GM23248 (cell line): ENCODE data around the gene CEBPA. TPM values are rescaled to one million over a fixed set of nuclear protein-coding genes. Genes with fewer than 3 reads are reported as not detected.

ENCODE experiments used
- DNase-seq: peaks from one replicate; pipeline ENCODE4 v3.0.0-alpha.2; 2015
- H2AFZ ChIP-seq: fragments of 200-600 bp; sonication (generic); 2 replicates; pipeline ENCODE4 v1.6.1; 2016; ENCODE audit warnings: antibody characterized with exemption
- H3F3A ChIP-seq: fragments of 200-600 bp; sonication (generic); 2 replicates; pipeline ENCODE4 v1.6.1; 2016; ENCODE audit warnings: mild to moderate bottlenecking, antibody characterized with exemption, mixed run types; ENCODE audit not compliant: insufficient read depth
- H3K27ac ChIP-seq: fragments of 200-600 bp; sonication (generic); 2 replicates; pipeline ENCODE4 v1.5.1; 2016; ENCODE audit warnings: mild to moderate bottlenecking
- H3K27me3 ChIP-seq: fragments of 200-600 bp; sonication (generic); replicated peaks from 2 replicates; pipeline ENCODE4 v1.6.1; 2016; ENCODE audit warnings: mild to moderate bottlenecking; ENCODE audit not compliant: insufficient read depth
- H3K36me3 ChIP-seq: fragments of 200-600 bp; sonication (generic); 2 replicates; pipeline ENCODE4 v1.6.1; 2016; ENCODE audit warnings: low read depth, mild to moderate bottlenecking
- H3K4me1 ChIP-seq: fragments of 200-600 bp; sonication (generic); 2 replicates; pipeline ENCODE4 v1.6.1; 2016; ENCODE audit warnings: mild to moderate bottlenecking; ENCODE audit not compliant: insufficient read depth
- H3K4me2 ChIP-seq: fragments of 200-600 bp; sonication (generic); one replicate; pipeline ENCODE4 v1.6.1; 2016; ENCODE audit warnings: mild to moderate bottlenecking; ENCODE audit not compliant: unreplicated experiment
- H3K4me3 ChIP-seq: fragments of 200-600 bp; sonication (generic); 2 replicates; pipeline ENCODE4 v1.5.1; 2016; ENCODE audit warnings: mild to moderate bottlenecking
- H3K79me2 ChIP-seq: fragments of 200-600 bp; sonication (generic); 2 replicates; pipeline ENCODE4 v1.6.1; 2016; ENCODE audit warnings: mild to moderate bottlenecking; ENCODE audit not compliant: insufficient read depth
- H3K9ac ChIP-seq: fragments of 200-600 bp; sonication (generic); 2 replicates; pipeline ENCODE4 v1.6.1; 2016; ENCODE audit warnings: mild to moderate bottlenecking
- H3K9me2 ChIP-seq: fragments of 200-600 bp; sonication (generic); 2 replicates; pipeline ENCODE4 v1.6.1; 2016; ENCODE audit warnings: mixed run types, mild to moderate bottlenecking, moderate library complexity; ENCODE audit not compliant: insufficient read depth
- H3K9me3 ChIP-seq: fragments of 200-600 bp; sonication (generic); one replicate; pipeline ENCODE4 v1.6.1; 2017; ENCODE audit warnings: low read depth
- H4K20me1 ChIP-seq: fragments of 200-600 bp; sonication (generic); 2 replicates; pipeline ENCODE4 v1.6.0; 2016; ENCODE audit not compliant: insufficient read depth
- EZH2 ChIP-seq: fragments of 200-600 bp; sonication (generic); IDR thresholded peaks from 2 replicates; pipeline ENCODE4 v1.6.1; 2018; ENCODE audit warnings: antibody characterized with exemption, mild to moderate bottlenecking; ENCODE audit not compliant: insufficient read depth, poor library complexity, severe bottlenecking
- EZH2phosphoT487 ChIP-seq: fragments of 200-600 bp; sonication (generic); IDR thresholded peaks from 2 replicates; pipeline ENCODE4 v1.6.1; 2018; ENCODE audit warnings: antibody characterized with exemption, moderate library complexity, mild to moderate bottlenecking, low read depth; ENCODE audit not compliant: insufficient read depth
- WGBS, 2 experiments: methylation state at CpG; one replicate each; pipeline ENCODE4 v1.1.6; 2015 to 2017; ENCODE audit warnings: low lambda C conversion rate in 2 of 2, low coverage in 1 of 2; ENCODE audit errors: missing lambda C conversion rate in 2 of 2; 5-methylcytosine and 5-hydroxymethylcytosine counted together
- in situ Hi-C: fragments of 300-500 bp; cut with MboI; formaldehyde crosslinking; loops from 2 replicates; pipeline ENCODE4 v1.15.0; 2020
- polyA plus RNA-seq: library from polyadenylated mRNA; unstranded; fragments of >200 nt; fragmentation: Nextera tagmentation; extraction: Ambion mirVana; gene quantifications from 2 replicates; pipeline ENCODE4 v1.2.1, GENCODE V29; 2016
- total RNA-seq: library from RNA; depleted of rRNA; stranded (reverse); fragments of >200 nt; shearing (Covaris generic); gene quantifications from 2 replicates; pipeline ENCODE4 v1.2.3, GENCODE V29; 2014

The CEBPA gene
- total and polyA plus RNA-seq, 2 experiments from 2014 or later: 0.22 TPM; not detected in 1

DNA sequence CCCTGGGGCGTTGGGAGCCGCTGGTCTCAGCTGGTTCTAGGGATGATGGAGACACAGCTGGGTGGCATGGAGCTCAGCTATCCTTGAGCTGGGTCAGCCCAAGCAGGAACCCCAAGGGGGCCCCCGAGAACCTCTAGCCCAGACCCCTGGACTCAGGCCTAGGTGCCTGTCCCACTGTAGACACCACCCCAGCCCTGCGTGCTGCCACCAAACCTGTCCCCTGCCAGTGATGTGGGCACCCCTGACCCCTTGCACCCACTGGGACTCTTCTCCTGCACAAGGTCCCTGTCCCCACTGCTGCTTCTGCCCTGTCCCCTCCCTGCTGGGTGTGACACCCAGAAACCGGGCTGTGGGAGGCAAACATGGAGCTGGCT, 26.8 kb downstream of the CEBPA start:
- H3K27me3 ChIP-seq: no peaks in the 10 kb centered on the region

DNA sequence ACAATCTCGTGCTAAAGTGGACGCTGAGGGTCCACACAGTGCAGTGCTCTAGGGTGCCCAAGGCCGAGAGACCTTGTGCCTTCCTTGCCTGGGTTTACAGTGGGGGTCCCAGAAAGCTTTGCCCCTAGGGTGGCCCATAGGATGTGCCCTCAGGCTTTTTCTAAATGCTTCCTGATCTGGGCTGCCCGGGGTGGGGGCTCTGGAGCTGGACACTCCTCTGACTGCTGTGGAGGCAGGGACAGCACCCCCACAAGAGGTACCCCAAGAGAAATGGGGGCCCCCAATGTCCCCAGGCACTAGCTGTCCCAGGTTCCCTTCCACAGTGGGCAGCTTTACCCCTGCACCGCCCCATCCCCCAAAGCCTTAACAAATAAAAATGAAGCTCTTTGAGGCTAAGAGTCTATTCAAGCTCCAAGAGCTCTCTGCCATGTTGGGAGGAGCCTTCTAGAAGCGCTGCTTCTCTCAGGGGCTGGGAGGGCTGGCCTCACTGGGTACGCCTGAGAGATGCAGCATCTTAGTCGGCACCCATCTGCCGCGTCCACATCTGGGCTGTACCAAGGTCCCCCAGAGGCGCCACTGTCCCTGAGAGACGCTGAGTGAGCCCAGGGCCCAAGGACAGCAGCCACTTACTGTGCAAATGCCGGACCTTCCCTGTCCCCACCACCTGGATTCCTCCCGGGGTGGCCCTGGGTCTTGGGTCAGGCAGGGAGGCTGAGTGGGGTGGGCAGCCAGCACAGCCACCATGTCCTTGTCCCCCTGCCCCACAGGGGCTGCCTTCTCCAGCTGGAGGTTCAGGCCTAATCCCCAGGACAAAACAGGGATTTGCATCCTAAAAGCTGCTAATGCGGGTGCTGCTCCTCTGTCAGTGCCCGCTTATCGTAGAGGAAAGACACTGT, 27.4 kb downstream of the CEBPA start:
- Histone ChIP-seq H3K4me2 (no peak overlapping the region), H2AFZ (no peak overlapping the region), H3K79me2 (no peaks in the 10 kb centered on the region), H3K27ac (no peak overlapping the region), H3K4me3 (no peak overlapping the region), H3K9me3 (no peaks in the 10 kb centered on the region), H3K4me1 (peaks cover 11% of the 10 kb centered on the region), H3K36me3 (no peaks in the 10 kb centered on the region), H3F3A (no peaks in the 10 kb centered on the region), H4K20me1 (no peaks in the 10 kb centered on the region), H3K27me3 (no peaks in the 10 kb centered on the region), H3K9me2 (no peaks in the 10 kb centered on the region), H3K9ac (no peak overlapping the region)
- TF ChIP-seq EZH2phosphoT487 (no peak), EZH2 (no peak)
- in situ Hi-C loops: no loop called here
- DNase-seq: no peak
- 84 to 86% methylated on average over 17 of the region's 17 CpGs for WGBS, 2 experiments

More for the DNA sequence above, 26.8 kb downstream of the CEBPA start:
- Histone ChIP-seq H3K79me2 (no peaks in the 10 kb centered on the region), H3K9ac (no peak overlapping the region), H3F3A (no peaks in the 10 kb centered on the region), H3K4me3 (no peak overlapping the region), H2AFZ (no peak overlapping the region), H3K9me3 (no peaks in the 10 kb centered on the region), H3K4me1 (peaks cover 11% of the 10 kb centered on the region), H3K4me2 (no peak overlapping the region), H3K36me3 (no peaks in the 10 kb centered on the region), H3K27ac (no peak overlapping the region), H4K20me1 (no peaks in the 10 kb centered on the region), H3K9me2 (no peaks in the 10 kb centered on the region)
- no peak for TF ChIP-seq EZH2
- TF ChIP-seq EZH2phosphoT487: no peak
- no peak for DNase-seq
- in situ Hi-C loops: no loop called here
- 69 to 83% methylated on average over 4 to 5 of the region's 5 CpGs for WGBS, 2 experiments

DNA sequence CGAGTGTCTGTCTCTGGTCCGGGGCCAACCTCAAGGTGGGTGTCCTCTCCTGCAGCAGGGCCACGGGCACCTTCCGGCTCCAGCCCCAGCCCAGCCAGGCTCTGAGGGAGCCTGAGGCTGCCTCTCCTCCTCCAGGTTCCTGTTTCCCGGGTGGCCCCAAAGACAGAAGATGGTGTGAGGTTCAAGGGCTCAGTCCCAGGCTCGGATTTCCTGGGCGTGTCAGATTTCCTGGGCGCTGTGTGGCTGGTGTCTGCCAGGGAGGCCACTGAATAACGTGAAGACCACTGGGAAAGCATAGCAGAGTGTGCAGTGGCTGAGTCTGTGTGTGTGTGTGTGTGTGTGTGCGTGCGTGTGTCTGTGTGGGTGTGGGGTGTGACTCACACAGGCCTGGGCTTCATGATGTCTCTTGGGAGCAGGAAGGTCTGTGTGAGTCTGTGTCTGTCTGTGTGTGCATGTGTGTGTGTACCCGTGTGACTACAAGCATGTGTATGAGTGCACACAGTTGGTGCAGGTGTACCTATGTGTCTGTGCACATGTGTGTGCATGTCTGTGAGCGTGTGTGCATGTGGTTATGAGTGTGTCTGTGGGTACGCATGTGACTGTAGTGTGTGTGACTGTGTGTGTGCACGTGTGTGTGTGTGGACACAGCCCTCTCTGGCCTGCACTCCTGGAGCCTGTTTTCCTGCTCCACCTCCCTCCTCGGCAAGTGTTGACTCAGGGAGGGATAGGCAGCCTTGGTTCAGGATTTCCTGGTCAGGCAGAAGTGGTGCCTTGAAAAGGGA, 28.3 kb downstream of the CEBPA start:
- no peak for TF ChIP-seq EZH2
- TF ChIP-seq EZH2phosphoT487: no peak
- in situ Hi-C loops: no loop called here
- Histone ChIP-seq H3K9me3 (no peaks in the 10 kb centered on the region), H3K27me3 (no peaks in the 10 kb centered on the region), H3F3A (no peaks in the 10 kb centered on the region), H3K27ac (no peak overlapping the region), H3K4me1 (peaks cover 11% of the 10 kb centered on the region), H2AFZ (no peak overlapping the region), H3K9me2 (no peaks in the 10 kb centered on the region), H3K79me2 (no peaks in the 10 kb centered on the region), H3K9ac (no peak overlapping the region), H3K36me3 (no peaks in the 10 kb centered on the region), H3K4me2 (no peak overlapping the region), H3K4me3 (no peak overlapping the region), H4K20me1 (no peaks in the 10 kb centered on the region)
- 13 to 15% methylated on average over 16 of the region's 16 CpGs for WGBS, 2 experiments
- peak; percentile 94 for DNase-seq

DNA sequence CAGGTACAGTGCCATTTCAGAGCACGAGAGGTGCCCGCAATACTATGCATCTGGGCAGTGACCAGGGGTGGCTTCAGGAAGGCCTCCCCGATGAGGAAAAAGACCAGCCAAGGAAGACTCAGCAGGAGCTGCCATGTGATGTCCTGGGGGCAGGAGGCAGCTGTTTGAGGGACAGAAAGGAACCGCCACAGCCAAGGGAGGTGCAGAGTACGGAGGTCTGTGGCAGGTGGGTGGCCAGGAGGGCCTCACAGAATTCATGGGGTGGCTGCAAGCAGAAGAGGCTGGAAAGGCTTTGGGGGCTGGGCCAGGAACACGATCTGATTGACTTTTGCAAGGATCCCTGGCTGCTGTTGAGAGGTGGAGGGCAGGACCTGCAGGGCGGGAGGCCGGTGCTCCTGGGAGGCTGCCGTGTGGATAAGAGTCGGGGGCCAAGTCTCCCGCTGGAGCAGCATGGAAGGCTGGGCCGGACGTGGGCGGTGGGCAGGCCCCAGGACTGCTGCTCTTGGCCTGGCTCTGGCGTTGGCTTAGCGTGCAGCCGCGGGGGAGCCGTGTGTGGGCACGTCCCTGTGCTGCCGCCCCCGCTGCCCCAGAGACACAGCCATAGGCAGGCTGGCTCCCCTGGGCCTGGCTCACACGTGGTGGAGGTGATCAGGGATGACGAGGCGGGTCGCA, 29.1 kb downstream of the CEBPA start:
- Histone ChIP-seq H3K4me3 (no peak overlapping the region), H2AFZ (no peak overlapping the region), H3K9me2 (no peaks in the 10 kb centered on the region), H3K4me2 (no peak overlapping the region), H3K27me3 (no peaks in the 10 kb centered on the region), H3K79me2 (no peaks in the 10 kb centered on the region), H3K9ac (no peak overlapping the region), H4K20me1 (no peaks in the 10 kb centered on the region), H3K9me3 (no peaks in the 10 kb centered on the region), H3F3A (no peaks in the 10 kb centered on the region), H3K27ac (no peak overlapping the region), H3K4me1 (peaks cover 11% of the 10 kb centered on the region), H3K36me3 (no peaks in the 10 kb centered on the region)
- 82 to 83% methylated on average over 25 to 26 of the region's 26 CpGs for WGBS, 2 experiments
- no peak for DNase-seq
- TF ChIP-seq EZH2 (no peak), EZH2phosphoT487 (no peak)
- in situ Hi-C loops: no loop called here
